ENCODE data around the gene SGO1. TPM values are rescaled to one million over a fixed set of nuclear protein-coding genes. Genes with fewer than 3 reads are reported as not detected.

Gene SGO1
- total RNA-seq, 4 donors from 2014 or later, result 0.54 to 2.2 TPM; not detected in 2

- H3K27me3 ChIP-seq, result no peaks in the 10 kb centered on the region
- no peak for TF ChIP-seq POLR2A (IDR thresholded peaks at IDR 0.05)
- no peak for TF ChIP-seq CTCF (IDR thresholded peaks at IDR 0.05)
- TF ChIP-seq POLR2AphosphoS5 (IDR thresholded peaks at IDR 0.05), result no peak
- TF ChIP-seq EP300 (IDR thresholded peaks at IDR 0.05), result no peak
- 89 to 90% methylated on average over 7 to 10 of the region's 10 CpGs for WGBS, 2 donors (ENCODE audit: low coverage in 1 of 2)
- no peak overlapping the region for H3K27ac ChIP-seq
- no peak overlapping the region for H3K4me3 ChIP-seq
- no peaks in the 10 kb centered on the region for H3K9me3 ChIP-seq
- ATAC-seq, result no peak
- H3K36me3 ChIP-seq, result peaks cover 0 to 84% of the 10 kb centered on the region in 2 donors
- H3K4me1 ChIP-seq, result no peaks in the 10 kb centered on the region
These were observed 60.1 kb downstream of the SGO1 start for GRCh38 chr3:20125897-20126296.

DNA sequence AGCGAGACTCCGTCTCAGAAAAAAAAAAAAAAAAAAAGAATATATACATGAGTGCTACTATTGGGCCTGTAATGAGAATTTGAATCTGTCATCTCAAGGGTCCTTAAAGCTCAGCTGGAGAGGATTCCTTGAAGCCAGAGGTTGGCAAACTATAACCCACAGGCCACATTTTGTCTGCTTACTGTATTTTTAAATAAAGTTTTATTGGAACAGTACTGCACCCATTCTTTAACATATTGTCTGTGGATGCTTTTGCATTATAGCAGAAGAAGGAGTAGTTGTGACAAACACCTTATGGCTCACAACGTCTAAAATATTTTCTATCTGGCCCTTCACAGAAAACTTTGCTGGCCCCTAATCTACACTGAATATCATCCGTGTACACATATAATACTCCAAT lies 60.7 kb downstream of the SGO1 start:
- Histone ChIP-seq H3K4me1 (no peaks in the 10 kb centered on the region), H3K9me3 (no peaks in the 10 kb centered on the region), H3K27ac (no peak overlapping the region), H3K36me3 (peaks cover 0 to 90% of the 10 kb centered on the region in 2 donors), H3K27me3 (no peaks in the 10 kb centered on the region), H3K4me3 (no peak overlapping the region)
- TF ChIP-seq POLR2A (IDR thresholded peaks at IDR 0.05) (no peak), CTCF (IDR thresholded peaks at IDR 0.05) (no peak), POLR2AphosphoS5 (IDR thresholded peaks at IDR 0.05) (no peak), EP300 (IDR thresholded peaks at IDR 0.05) (no peak)
- ATAC-seq, result no peak
- WGBS, 2 donors (ENCODE audit: low coverage in 1 of 2), result 85 to 94% methylated on average over 2 to 3 of the region's 4 CpGs

DNA sequence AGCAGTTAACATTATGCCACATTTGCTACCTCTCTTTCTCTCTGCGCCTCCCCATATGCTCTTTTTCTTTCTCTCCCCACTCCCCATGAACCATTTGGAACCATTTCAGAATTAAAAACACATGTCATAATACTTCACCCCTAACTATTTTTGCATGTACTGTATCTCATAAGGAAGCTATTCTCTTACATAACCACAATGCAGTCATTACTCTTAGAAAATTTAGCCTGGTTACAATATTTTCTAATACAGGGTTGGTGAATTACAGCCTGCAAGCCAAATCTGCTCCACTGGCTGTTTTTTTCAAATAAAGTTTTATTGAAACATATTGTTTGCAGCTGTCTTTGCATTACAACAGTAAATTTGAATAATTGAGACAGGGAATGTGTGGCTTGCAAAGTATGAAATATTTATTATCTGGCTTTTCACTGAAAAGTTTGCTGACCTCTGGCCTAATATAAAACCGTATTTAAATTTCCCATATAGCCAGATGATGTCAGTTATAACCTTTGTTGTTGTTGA lies 62.8 kb downstream of the SGO1 start:
- Histone ChIP-seq H3K4me1 (no peaks in the 10 kb centered on the region), H3K27ac (no peak overlapping the region), H3K4me3 (no peak overlapping the region), H3K27me3 (no peaks in the 10 kb centered on the region), H3K36me3 (peaks cover 0 to 88% of the 10 kb centered on the region in 2 donors), H3K9me3 (no peaks in the 10 kb centered on the region)
- no peak for ATAC-seq
- 89 to 90% methylated on average over 2 of the region's 2 CpGs for WGBS, 2 donors (ENCODE audit: low coverage in 1 of 2)
- TF ChIP-seq CTCF (IDR thresholded peaks at IDR 0.05) (no peak), EP300 (IDR thresholded peaks at IDR 0.05) (no peak), POLR2A (IDR thresholded peaks at IDR 0.05) (no peak), POLR2AphosphoS5 (IDR thresholded peaks at IDR 0.05) (no peak)

DNA sequence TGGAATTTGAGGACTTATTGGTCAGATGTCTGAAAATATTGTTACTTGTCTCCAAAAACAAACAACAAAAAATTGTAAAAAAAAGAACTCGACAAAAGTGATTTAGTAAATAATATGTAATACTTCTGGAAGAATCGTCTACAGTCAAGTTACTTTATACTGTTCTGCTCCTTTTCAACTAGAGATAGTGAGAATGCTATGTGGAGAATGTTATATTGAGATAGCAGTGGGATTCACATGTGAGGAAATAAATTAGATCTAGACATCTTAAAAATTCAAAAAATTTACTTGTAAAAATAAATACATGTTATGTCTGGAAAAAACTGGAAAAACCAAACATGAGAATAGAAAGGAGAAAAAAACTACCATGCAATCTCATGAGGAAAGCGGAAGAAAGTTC lies 64.9 kb downstream of the SGO1 start:
- H3K27me3 ChIP-seq, result no peaks in the 10 kb centered on the region
- no peak for ATAC-seq

More for the DNA sequence above, 64.9 kb downstream of the SGO1 start:
- 87 to 92% methylated on average over 3 of the region's 3 CpGs for WGBS, 2 donors (ENCODE audit: low coverage in 1 of 2)
- Histone ChIP-seq H3K4me1 (no peaks in the 10 kb centered on the region), H3K36me3 (peaks cover 0 to 83% of the 10 kb centered on the region in 2 donors), H3K27ac (no peak overlapping the region), H3K4me3 (no peak overlapping the region), H3K9me3 (no peaks in the 10 kb centered on the region)
- TF ChIP-seq POLR2A (IDR thresholded peaks at IDR 0.05) (no peak), CTCF (IDR thresholded peaks at IDR 0.05) (no peak), EP300 (IDR thresholded peaks at IDR 0.05) (no peak), POLR2AphosphoS5 (IDR thresholded peaks at IDR 0.05) (no peak)

Small RNA genes within 50 kb of the gene (small RNA-seq; reads per million reads assigned to genes)
- 0 reads per million in 4 donors for gene MIR3135A

Other genes starting within 250 kb of the SGO1 start
- gene RAB5A, start 239.1 kb downstream of the SGO1 start, total RNA-seq, result 10 to 100 TPM; 59.2 to 88.3 (median 78.4) TPM
- not detected for gene PP2D1, start 173.9 kb downstream of the SGO1 start, total RNA-seq
- 10 to 100 TPM; 30.8 to 57.3 (median 44.0) TPM for gene KAT2B, start 145.8 kb downstream of the SGO1 start, total RNA-seq

All from gastroesophageal sphincter (tissue), 4 donors.